Measurements from ENCODE around the gene NDUFS8. TPM values are rescaled to one million over a fixed set of nuclear protein-coding genes. Genes with fewer than 3 reads are reported as not detected.

NDUFS8 gene
- total RNA-seq, 1 donor from 2014 or later = 144 TPM

DNA sequence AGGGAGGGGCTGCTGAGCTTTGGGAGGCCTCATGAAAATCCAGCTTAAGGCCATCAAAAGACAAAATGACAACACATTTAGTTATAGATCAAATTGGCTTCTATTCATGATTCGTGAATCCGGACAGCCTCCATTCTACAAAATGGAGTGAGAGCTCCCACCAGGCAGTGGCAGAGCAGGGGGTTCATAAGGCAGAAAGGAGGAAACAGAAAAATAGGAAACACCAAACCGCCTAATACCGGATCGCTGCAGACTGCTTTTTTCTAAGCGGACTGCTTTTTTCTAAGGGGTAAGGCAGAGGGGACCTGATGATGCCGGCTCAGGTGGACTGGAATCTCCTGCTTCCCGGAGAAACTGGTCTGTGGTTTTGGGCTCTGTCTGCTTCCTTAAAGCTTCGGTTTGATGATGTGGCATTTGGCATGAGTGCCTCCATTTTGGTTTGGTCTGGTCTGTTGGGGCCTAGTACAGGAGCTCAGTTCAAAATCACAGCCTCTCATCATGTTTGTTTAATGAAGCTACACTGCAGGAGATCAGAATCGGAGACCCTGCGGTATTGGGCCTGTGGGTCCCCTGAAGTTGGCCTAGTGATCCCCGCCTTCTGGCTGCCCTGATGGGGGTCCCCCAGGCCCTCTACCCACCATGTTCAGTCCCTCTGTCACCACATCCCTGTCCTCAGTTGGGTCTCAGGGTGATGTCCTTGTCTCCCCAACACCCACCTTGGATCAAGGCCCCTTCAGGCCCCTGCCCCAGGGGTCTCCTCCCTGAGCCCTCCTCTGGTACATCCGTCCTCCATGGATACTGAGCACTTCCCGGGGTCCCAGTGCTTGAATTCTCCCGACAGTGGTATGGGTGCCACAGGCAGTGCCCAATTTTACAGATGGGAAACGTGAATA, 19.2 kb upstream of the NDUFS8 start:
- H3K36me3 Mint-ChIP-seq (ENCODE audit: low read depth, unreplicated experiment) = no peaks in the 10 kb centered on the region
- no peak overlapping the region for H3K4me3 Mint-ChIP-seq (ENCODE audit: unreplicated experiment)
- H3K27me3 Mint-ChIP-seq (ENCODE audit: unreplicated experiment) = peaks cover 5% of the 10 kb centered on the region
- DNase-seq (ENCODE audit: low spot score) = no peak
- H3K4me1 Mint-ChIP-seq (ENCODE audit: unreplicated experiment) = peaks cover 7% of the 10 kb centered on the region
- no peak overlapping the region for H3K27ac Mint-ChIP-seq (ENCODE audit: unreplicated experiment)
- TF ChIP-seq, protein P1, sequence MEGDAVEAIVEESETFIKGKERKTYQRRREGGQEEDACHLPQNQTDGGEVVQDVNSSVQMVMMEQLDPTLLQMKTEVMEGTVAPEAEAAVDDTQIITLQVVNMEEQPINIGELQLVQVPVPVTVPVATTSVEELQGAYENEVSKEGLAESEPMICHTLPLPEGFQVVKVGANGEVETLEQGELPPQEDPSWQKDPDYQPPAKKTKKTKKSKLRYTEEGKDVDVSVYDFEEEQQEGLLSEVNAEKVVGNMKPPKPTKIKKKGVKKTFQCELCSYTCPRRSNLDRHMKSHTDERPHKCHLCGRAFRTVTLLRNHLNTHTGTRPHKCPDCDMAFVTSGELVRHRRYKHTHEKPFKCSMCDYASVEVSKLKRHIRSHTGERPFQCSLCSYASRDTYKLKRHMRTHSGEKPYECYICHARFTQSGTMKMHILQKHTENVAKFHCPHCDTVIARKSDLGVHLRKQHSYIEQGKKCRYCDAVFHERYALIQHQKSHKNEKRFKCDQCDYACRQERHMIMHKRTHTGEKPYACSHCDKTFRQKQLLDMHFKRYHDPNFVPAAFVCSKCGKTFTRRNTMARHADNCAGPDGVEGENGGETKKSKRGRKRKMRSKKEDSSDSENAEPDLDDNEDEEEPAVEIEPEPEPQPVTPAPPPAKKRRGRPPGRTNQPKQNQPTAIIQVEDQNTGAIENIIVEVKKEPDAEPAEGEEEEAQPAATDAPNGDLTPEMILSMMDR (IDR thresholded peaks at IDR 0.05; ENCODE audit: unreplicated experiment) = no peak
- no peaks in the 10 kb centered on the region for H3K9me3 Mint-ChIP-seq (ENCODE audit: unreplicated experiment)

DNA sequence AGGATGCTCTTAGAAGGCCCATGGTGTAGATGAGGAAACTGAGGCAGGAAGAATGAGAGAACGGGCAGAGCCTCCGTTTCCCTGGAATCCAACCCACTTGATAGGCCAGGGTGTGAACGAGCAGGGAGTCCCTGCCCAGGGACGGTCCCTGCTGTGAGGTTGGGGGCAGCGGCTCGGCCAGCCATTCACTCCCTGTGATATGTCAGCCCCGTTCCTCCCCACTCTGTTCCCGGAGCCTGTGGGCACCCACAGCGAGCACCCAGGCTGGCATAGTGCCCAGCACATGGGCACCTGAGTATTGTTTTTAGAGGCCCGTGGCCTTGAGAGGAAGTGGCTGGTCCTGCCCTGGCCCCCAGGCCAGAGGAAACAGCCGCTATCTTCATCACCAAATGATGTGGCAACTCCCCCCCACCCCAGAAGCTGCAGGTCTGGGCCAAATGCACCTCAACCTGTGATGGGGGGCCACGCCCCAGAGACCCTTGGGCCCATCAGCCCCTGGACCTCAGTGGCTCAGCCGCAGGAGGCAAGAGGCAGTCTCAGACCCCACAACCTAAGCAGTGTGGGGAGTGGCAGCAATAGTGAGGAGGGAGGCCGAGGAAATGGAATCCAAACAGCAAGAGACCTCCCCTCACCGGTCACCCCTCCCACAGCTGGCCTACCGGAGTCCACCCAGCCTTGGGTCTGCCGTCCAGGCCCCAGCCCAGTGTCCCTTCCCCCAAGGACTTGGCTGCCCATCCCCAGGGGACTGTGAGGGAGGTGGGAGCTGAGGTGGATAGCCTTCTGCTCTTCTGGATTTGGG, 18.2 kb upstream of the NDUFS8 start:
- TF ChIP-seq, protein P1 (IDR thresholded peaks at IDR 0.05; ENCODE audit: unreplicated experiment) = no peak
- no peak for DNase-seq (ENCODE audit: low spot score)
- H3K9me3 Mint-ChIP-seq (ENCODE audit: unreplicated experiment) = no peaks in the 10 kb centered on the region
- H3K36me3 Mint-ChIP-seq (ENCODE audit: low read depth, unreplicated experiment) = no peaks in the 10 kb centered on the region
- H3K4me3 Mint-ChIP-seq (ENCODE audit: unreplicated experiment) = no peak overlapping the region
- no peak overlapping the region for H3K27ac Mint-ChIP-seq (ENCODE audit: unreplicated experiment)
- H3K27me3 Mint-ChIP-seq (ENCODE audit: unreplicated experiment) = peaks cover 5% of the 10 kb centered on the region
- peaks cover 7% of the 10 kb centered on the region for H3K4me1 Mint-ChIP-seq (ENCODE audit: unreplicated experiment)

DNA sequence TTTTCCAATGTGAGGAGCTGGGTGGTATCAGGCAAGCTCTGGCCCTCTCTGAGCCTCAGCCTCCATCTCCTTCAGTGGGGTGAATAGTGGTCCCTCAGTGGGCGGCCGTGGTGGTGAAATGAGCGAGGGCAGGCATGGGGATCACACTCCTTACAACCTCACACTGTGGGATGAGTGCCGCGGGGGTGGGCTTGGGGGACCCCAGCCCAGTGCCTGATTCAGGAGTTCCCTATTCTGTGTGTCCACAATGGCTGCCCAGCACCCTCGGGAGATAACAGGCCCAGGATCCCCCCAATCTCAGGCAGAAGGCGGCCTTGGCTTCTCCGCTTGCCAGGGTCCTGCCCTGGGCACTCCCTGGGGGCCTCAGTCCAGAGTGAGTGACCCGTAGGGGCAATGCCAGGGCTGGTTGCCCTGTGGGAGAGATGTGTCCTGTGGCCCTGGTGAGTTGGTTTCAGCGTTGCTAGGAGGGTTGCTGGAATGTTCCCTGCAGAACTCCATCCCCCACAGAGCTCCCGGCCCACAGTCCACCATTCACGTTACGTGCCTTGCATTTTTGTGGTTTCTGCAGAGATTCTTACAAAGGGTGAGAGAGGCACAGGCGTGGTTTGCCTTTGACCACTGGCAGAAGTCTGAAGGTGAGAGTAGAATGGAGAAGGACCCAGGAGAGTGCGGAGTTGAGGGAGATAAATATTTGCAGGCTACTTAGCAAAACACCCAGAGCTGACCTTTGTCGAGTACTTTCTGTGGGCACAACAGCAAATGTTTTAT, 17.5 kb upstream of the NDUFS8 start:
- DNase-seq (ENCODE audit: low spot score) = no peak
- Mint-ChIP-seq H3K27ac (ENCODE audit: unreplicated experiment) (no peak overlapping the region), H3K9me3 (ENCODE audit: unreplicated experiment) (no peaks in the 10 kb centered on the region), H3K4me3 (ENCODE audit: unreplicated experiment) (no peak overlapping the region), H3K36me3 (ENCODE audit: low read depth, unreplicated experiment) (peaks cover 2% of the 10 kb centered on the region), H3K4me1 (ENCODE audit: unreplicated experiment) (peaks cover 7% of the 10 kb centered on the region), H3K27me3 (ENCODE audit: unreplicated experiment) (peaks cover 5% of the 10 kb centered on the region)
- TF ChIP-seq, protein P1 (IDR thresholded peaks at IDR 0.05; ENCODE audit: unreplicated experiment) = no peak

DNA sequence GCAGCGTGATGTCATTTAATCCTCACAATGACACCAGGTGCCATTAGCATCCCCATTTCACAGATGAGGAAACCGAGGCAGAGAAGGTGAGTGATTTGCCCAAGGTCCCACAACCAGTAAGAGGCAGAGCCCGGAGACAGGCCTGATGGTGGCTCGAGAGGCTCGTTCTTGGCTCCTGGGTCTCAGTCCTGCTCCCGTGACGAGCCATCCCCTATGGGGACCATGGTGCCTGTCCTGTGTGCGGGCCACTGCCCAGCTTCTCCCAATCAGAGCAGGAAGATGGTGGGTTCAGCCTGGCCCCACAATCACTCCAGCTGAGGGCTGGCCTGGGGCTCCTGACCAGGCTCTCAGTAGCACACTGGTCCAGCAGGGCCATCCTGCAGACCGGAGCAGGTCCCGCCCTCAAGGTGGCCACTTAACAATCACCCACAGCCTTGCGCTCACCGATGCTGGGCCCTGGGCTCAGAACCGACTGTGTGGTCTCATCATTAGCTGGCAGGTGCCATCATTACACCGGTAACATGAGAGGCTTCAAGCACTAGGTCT, 16.8 kb upstream of the NDUFS8 start:
- H3K36me3 Mint-ChIP-seq (ENCODE audit: low read depth, unreplicated experiment) = peaks cover 3% of the 10 kb centered on the region
- TF ChIP-seq, protein P1 (IDR thresholded peaks at IDR 0.05; ENCODE audit: unreplicated experiment) = no peak
- peaks cover 7% of the 10 kb centered on the region for H3K4me1 Mint-ChIP-seq (ENCODE audit: unreplicated experiment)
- no peak overlapping the region for H3K4me3 Mint-ChIP-seq (ENCODE audit: unreplicated experiment)
- DNase-seq (ENCODE audit: low spot score) = no peak
- peak overlapping the region; percentile 42 for H3K27ac Mint-ChIP-seq (ENCODE audit: unreplicated experiment)
- H3K9me3 Mint-ChIP-seq (ENCODE audit: unreplicated experiment) = no peaks in the 10 kb centered on the region
- peaks cover 5% of the 10 kb centered on the region for H3K27me3 Mint-ChIP-seq (ENCODE audit: unreplicated experiment)

Measured in endothelial cell (in vitro differentiated cells).